Ovary (tissue), 9 donors: ENCODE data around the gene KPNA6. TPM values are rescaled to one million over a fixed set of nuclear protein-coding genes. Genes with fewer than 3 reads are reported as not detected.
"Not testable (repeated sequence)": the region's sequence is repeated elsewhere in the genome, so short reads cannot be mapped to it uniquely, and the experiment has no call there.

ENCODE experiments used
- DNase-seq, 5 donors: peaks; one replicate each; pipeline ENCODE4 v3.0.0-alpha.2; 2019 to 2020
- H3K27ac ChIP-seq, 2 donors: fragments of 200-600 bp; one replicate each; pipeline versions ENCODE4 v1.5.1 to v1.8.0; 2019 to 2022
- H3K27me3 ChIP-seq: fragments of 200-600 bp; one replicate; pipeline ENCODE4 v1.8.0; 2022
- H3K36me3 ChIP-seq: fragments of 200-600 bp; sonication (generic); one replicate; pipeline ENCODE4 v1.5.1; 2019
- H3K4me1 ChIP-seq: one replicate; pipeline ENCODE4 v1.8.1; 2013; ENCODE audit warnings: mild to moderate bottlenecking, moderate library complexity; ENCODE audit not compliant: insufficient read depth
- H3K4me3 ChIP-seq: fragments of 200-600 bp; sonication (generic); one replicate; pipeline ENCODE4 v1.5.1; 2017
- H3K9me3 ChIP-seq, 2 donors: fragments of 200-600 bp in 1 of 2; sonication (generic) in 1 of 2; one replicate each; pipeline versions ENCODE4 v1.5.1 to v1.8.1; 2013 to 2019; ENCODE audit warnings: mild to moderate bottlenecking in 1 of 2, moderate library complexity in 1 of 2
- EP300 ChIP-seq: sonication (generic); formaldehyde crosslinking; IDR thresholded peaks from one replicate; pipeline ENCODE4 v1.6.1; 2017; ENCODE audit warnings: antibody characterized with exemption
- POLR2A ChIP-seq: fragments of 450-650 bp; IDR thresholded peaks from one replicate; pipeline ENCODE4 v1.6.1; 2017; ENCODE audit warnings: antibody characterized with exemption, mild to moderate bottlenecking, moderate library complexity
- WGBS, 3 donors: extraction: QIAGEN DNeasy Blood & Tissue Kit in 1 of 3; methylation state at CpG; one replicate each; pipeline versions ENCODE4 v1.1.5 to v1.1.7; 2013 to 2017; 5-methylcytosine and 5-hydroxymethylcytosine counted together
- intact Hi-C, 4 donors: fragments of 100-400 bp; cut with DNase I; formaldehyde crosslinking; loops; one replicate each; pipeline versions ENCODE4 v1.11.0 to v1.15.1; 2022 to 2023
- polyA plus RNA-seq, 2 donors: library from polyadenylated mRNA; stranded (reverse); fragments of 200-250 nt in 1 of 2; fragments of 350-450 nt in 1 of 2; fragmentation: Illumina TruSeq in 1 of 2; extraction: RNeasy Lipid Tissue Mini Kit (QIAGEN cat#74804) in 1 of 2; gene quantifications; one replicate each; pipeline ENCODE4 v1.2.3, GENCODE V29; 2013 to 2014
- total RNA-seq, 7 donors: library from RNA; depleted of rRNA in 2 of 7; stranded (reverse); fragments of >200 nt in 2 of 7; fragmentation: NEBNext Ultra II Directional in 3 of 7; extraction: Animal tissue kit (Norgen Biotek cat#: 25700) in 3 of 7; gene quantifications; one replicate each; pipeline versions ENCODE4 v1.1.0 to v1.2.4, GENCODE V29; 2016 to 2023
- TF ChIP-seq, protein P1 (sequence below), 3 donors: fragments of 450-650 bp in 2 of 3; fragments of 200-600 bp in 1 of 3; IDR thresholded peaks; one replicate each; pipeline versions ENCODE4 v1.5.1 to v1.8.0; 2016 to 2022; ENCODE audit warnings: antibody characterized with exemption in 3 of 3, mild to moderate bottlenecking in 1 of 3
- donor health status: DM: no; HTN: no; CAD: no; lungs with moderate emphysema.
- donor health status: DM: no; HTN: no; CAD: no.
- donor health status: Bipolar disorder and iron deficiency.
- donor health status: DM: yes; HTN: yes; CAD: no.
- donor health status: DM: no; HTN: no; CAD: no.
- donor health status: DM: yes; HTN: yes; CAD: no.

The KPNA6 gene
- total and polyA plus RNA-seq, 9 donors, result 9.3 to 57.7 (median 45.7) TPM

- peaks cover 12% of the 10 kb centered on the region for H3K4me1 ChIP-seq
- no peaks in the 10 kb centered on the region for H3K36me3 ChIP-seq
- peak in 1 of 5 donors; percentile 7 for DNase-seq
- WGBS, 3 donors, result 69 to 78% (median 72%) methylated on average over 9 of the region's 9 CpGs
- intact Hi-C loops, result no loop called here
- no peak for TF ChIP-seq EP300
- no peaks in the 10 kb centered on the region for H3K27me3 ChIP-seq
- no peak overlapping the region for H3K4me3 ChIP-seq
- no peaks in the 10 kb centered on the region for H3K9me3 ChIP-seq
- no peak overlapping the region for H3K27ac ChIP-seq
Measured at GRCh38 chr1:32106663-32107275, 1.1 kb upstream of the KPNA6 start.

DNA sequence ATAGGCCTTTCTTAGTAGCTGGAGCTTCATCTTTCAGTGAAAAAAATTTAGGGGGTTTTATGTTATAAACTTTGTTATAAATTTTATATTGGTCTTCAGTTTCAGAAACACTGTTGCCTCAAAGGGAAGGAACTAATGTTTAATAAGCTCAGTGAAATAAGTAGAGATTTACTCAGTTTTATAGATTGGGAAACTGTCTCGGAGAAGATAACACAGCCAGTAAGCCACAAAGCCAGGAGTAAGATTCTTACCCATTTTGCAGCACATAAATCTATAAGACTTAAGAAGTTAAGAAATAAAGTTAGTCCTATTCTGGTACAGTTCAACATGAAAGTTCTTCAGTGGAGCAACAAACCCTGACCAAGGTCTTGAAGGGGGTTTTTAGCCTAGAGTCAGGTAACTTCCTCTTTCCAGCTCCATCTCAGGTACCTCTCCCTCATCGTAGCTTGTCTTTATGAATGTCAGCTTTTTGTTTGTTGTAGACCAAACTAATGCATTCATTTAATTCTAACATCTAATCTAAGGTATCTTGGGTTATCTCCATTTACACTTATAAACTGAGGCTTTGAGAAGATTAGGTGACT lies 3.3 kb downstream of the KPNA6 start:
- no peaks in the 10 kb centered on the region for H3K36me3 ChIP-seq
- no peaks in the 10 kb centered on the region for H3K9me3 ChIP-seq
- WGBS, 3 donors, result 83 to 91% (median 90%) methylated on average over 2 of the region's 2 CpGs
- DNase-seq, result no peak
- no peaks in the 10 kb centered on the region for H3K27me3 ChIP-seq
- no peak overlapping the region for H3K27ac ChIP-seq
- TF ChIP-seq POLR2A, result no peak
- TF ChIP-seq, protein P1, sequence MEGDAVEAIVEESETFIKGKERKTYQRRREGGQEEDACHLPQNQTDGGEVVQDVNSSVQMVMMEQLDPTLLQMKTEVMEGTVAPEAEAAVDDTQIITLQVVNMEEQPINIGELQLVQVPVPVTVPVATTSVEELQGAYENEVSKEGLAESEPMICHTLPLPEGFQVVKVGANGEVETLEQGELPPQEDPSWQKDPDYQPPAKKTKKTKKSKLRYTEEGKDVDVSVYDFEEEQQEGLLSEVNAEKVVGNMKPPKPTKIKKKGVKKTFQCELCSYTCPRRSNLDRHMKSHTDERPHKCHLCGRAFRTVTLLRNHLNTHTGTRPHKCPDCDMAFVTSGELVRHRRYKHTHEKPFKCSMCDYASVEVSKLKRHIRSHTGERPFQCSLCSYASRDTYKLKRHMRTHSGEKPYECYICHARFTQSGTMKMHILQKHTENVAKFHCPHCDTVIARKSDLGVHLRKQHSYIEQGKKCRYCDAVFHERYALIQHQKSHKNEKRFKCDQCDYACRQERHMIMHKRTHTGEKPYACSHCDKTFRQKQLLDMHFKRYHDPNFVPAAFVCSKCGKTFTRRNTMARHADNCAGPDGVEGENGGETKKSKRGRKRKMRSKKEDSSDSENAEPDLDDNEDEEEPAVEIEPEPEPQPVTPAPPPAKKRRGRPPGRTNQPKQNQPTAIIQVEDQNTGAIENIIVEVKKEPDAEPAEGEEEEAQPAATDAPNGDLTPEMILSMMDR (IDR thresholded peaks at IDR 0.05), result no peak
- no peak for TF ChIP-seq EP300
- H3K4me1 ChIP-seq, result peaks cover 14% of the 10 kb centered on the region
- intact Hi-C loops, result no loop called here
- H3K4me3 ChIP-seq, result no peak overlapping the region

DNA sequence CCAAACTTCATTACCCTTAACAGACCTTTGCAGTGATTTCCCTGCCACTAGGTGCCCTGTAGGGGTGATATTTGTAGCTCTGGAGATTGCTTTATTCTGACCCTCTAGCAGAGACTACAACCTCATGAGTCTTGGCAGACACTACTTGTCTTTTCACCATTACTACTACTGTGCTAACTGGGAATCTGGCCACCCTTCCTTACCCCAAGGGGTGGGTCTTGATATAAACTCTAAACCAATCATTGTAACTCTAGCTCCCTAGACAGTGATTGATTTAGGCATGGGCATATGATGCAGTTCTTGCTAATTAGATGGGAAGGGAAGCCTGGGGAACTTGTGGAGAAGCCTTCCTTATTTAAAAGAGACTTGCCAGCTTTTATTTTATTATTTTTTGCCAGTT lies 3.9 kb downstream of the KPNA6 start:
- H3K9me3 ChIP-seq, result no peaks in the 10 kb centered on the region
- intact Hi-C loops, result no loop called here
- no peak overlapping the region for H3K27ac ChIP-seq
- H3K4me1 ChIP-seq, result peaks cover 14% of the 10 kb centered on the region
- no peak for DNase-seq
- no peak overlapping the region for H3K4me3 ChIP-seq
- no peaks in the 10 kb centered on the region for H3K27me3 ChIP-seq
- TF ChIP-seq EP300 (no peak), POLR2A (no peak)
- TF ChIP-seq, protein P1 (IDR thresholded peaks at IDR 0.05), result no peak
- H3K36me3 ChIP-seq, result no peaks in the 10 kb centered on the region

DNA sequence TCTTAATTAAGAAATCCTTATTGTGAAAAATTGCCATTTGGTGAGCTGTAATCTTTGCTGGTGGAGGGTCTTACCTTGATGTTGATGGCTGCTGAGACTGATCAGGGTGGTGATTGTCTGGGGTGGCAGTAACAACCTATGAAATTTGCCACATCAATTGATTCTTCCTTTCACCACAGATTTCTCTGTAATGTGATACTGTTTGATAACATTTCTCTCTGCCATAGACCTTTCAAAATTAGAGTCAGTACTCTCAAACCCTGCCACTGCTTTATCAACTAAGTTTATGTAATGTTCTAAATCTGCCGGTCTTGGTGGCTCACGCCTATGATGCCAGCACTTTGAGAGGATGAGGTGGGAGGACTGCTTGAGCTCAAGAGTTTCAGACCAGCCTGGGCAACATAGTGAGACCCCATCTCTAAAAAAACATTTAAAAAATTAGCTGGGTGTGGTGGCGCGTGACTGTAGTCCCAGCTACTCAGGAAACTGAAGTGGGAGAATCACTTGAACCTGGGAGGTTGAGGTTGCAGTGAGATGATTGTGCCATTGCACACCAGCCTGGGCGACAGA lies 5.0 kb downstream of the KPNA6 start:
- Histone ChIP-seq H3K4me1 (peaks cover 15% of the 10 kb centered on the region), H3K4me3 (no peak overlapping the region), H3K27ac (no peak overlapping the region), H3K36me3 (no peaks in the 10 kb centered on the region), H3K27me3 (no peaks in the 10 kb centered on the region), H3K9me3 (no peaks in the 10 kb centered on the region)
- intact Hi-C loops, result no loop called here
- 72 to 86% (median 77%) methylated on average over 5 of the region's 5 CpGs for WGBS, 3 donors
- TF ChIP-seq POLR2A (no peak), EP300 (no peak)
- TF ChIP-seq, protein P1 (IDR thresholded peaks at IDR 0.05), result no peak
- DNase-seq, result no peak

- 84 to 88% (median 85%) methylated on average over 4 of the region's 4 CpGs for WGBS, 3 donors
- intact Hi-C loops, H3K4me3 ChIP-seq, H3K27ac ChIP-seq, H3K27me3 ChIP-seq, DNase-seq, H3K9me3 ChIP-seq, H3K36me3 ChIP-seq: not testable (repeated sequence)
- H3K4me1 ChIP-seq, result peaks cover 15% of the 10 kb centered on the region
Measured at GRCh38 chr1:32113436-32113835, 5.6 kb downstream of the KPNA6 start.
